ENCODE data around the gene ANG. TPM values are rescaled to one million over a fixed set of nuclear protein-coding genes. Genes with fewer than 3 reads are reported as not detected.
A peak's percentile ranks its signal among the peaks of the same experiment; 100 is the strongest.
"Not testable (repeated sequence)": the region's sequence is repeated elsewhere in the genome, so short reads cannot be mapped to it uniquely, and the experiment has no call there.

ANG gene
- total RNA-seq, 4 donors from 2014 or later, result 31.2 to 41.9 (median 39.5) TPM

GRCh38 chr14:20720741-20721140, 32.2 kb downstream of the ANG start:
- H3K4me3 ChIP-seq, result no peak overlapping the region
- no peaks in the 10 kb centered on the region for H3K27me3 ChIP-seq
- no peaks in the 10 kb centered on the region for H3K9me3 ChIP-seq
- no peak for DNase-seq (ENCODE audit: low spot score in 2 of 2)
- WGBS, 2 donors, result 77 to 84% methylated on average over 6 of the region's 6 CpGs
- TF ChIP-seq POLR2A (IDR thresholded peaks at IDR 0.05), result no peak
- peaks cover 0 to 4% (median 0%) of the 10 kb centered on the region in 4 donors for H3K4me1 ChIP-seq
- H3K36me3 ChIP-seq, result no peaks in the 10 kb centered on the region
- no peak overlapping the region for H3K27ac ChIP-seq

GRCh38 chr14:20722016-20722415, 33.5 kb downstream of the ANG start:
- 90 to 93% methylated on average over 12 of the region's 12 CpGs for WGBS, 2 donors

GRCh38 chr14:20723488-20723887, 34.9 kb downstream of the ANG start:
- H3K4me1 ChIP-seq, result peaks cover 0 to 4% (median 0%) of the 10 kb centered on the region in 4 donors
- 20 to 67% methylated on average over 21 to 25 of the region's 28 CpGs for WGBS, 2 donors
- TF ChIP-seq CTCF (IDR thresholded peaks at IDR 0.05) (no peak), POLR2A (IDR thresholded peaks at IDR 0.05) (no peak), EP300 (IDR thresholded peaks at IDR 0.05) (no peak)
- H3K27ac ChIP-seq, result no peak overlapping the region
- H3K9me3 ChIP-seq, result no peaks in the 10 kb centered on the region
- H3K36me3 ChIP-seq, result no peaks in the 10 kb centered on the region
- no peaks in the 10 kb centered on the region for H3K27me3 ChIP-seq
- DNase-seq (ENCODE audit: low spot score in 2 of 2), result no peak
- H3K4me3 ChIP-seq, result peak overlapping the region in 3 of 4 donors; percentile 13 to 43 (median 22)

More at GRCh38 chr14:20722016-20722415, 33.5 kb downstream of the ANG start:
- no peak for DNase-seq (ENCODE audit: low spot score in 2 of 2)
- no peak overlapping the region for H3K4me3 ChIP-seq
- no peak overlapping the region for H3K27ac ChIP-seq
- no peaks in the 10 kb centered on the region for H3K9me3 ChIP-seq
- H3K4me1 ChIP-seq, result peaks cover 0 to 4% (median 0%) of the 10 kb centered on the region in 4 donors
- no peaks in the 10 kb centered on the region for H3K27me3 ChIP-seq
- TF ChIP-seq EP300 (IDR thresholded peaks at IDR 0.05) (no peak), POLR2A (IDR thresholded peaks at IDR 0.05) (no peak), CTCF (IDR thresholded peaks at IDR 0.05) (no peak)
- H3K36me3 ChIP-seq, result no peaks in the 10 kb centered on the region

GRCh38 chr14:20726121-20726520, 37.6 kb downstream of the ANG start:
- not testable (repeated sequence) for H3K4me3 ChIP-seq; H3K36me3 ChIP-seq; H3K4me1 ChIP-seq; DNase-seq (ENCODE audit: low spot score in 2 of 2); H3K9me3 ChIP-seq; H3K27me3 ChIP-seq
- WGBS, 2 donors, result 83 to 93% methylated on average over 3 of the region's 3 CpGs
- H3K27ac ChIP-seq, result peak overlapping the region in 2 of 4 donors; percentile 4 to 8

GRCh38 chr14:20726531-20726930, 38.0 kb downstream of the ANG start:
- H3K36me3 ChIP-seq, result no peaks in the 10 kb centered on the region
- no peaks in the 10 kb centered on the region for H3K9me3 ChIP-seq
- H3K4me1 ChIP-seq, result peaks cover 0 to 4% (median 0%) of the 10 kb centered on the region in 4 donors
- peak overlapping the region in 2 of 4 donors; percentile 4 to 8 for H3K27ac ChIP-seq
- DNase-seq (ENCODE audit: low spot score in 2 of 2), result no peak
- no peak overlapping the region for H3K4me3 ChIP-seq
- 78 to 87% methylated on average over 1 of the region's 1 CpG for WGBS, 2 donors
- TF ChIP-seq EP300 (IDR thresholded peaks at IDR 0.05) (no peak), CTCF (IDR thresholded peaks at IDR 0.05) (no peak)
- no peaks in the 10 kb centered on the region for H3K27me3 ChIP-seq

- no peaks in the 10 kb centered on the region for H3K9me3 ChIP-seq
- TF ChIP-seq CTCF (IDR thresholded peaks at IDR 0.05), result no peak
- TF ChIP-seq EP300 (IDR thresholded peaks at IDR 0.05), result peak in 1 of 2 donors; percentile 54
- H3K27me3 ChIP-seq, result no peaks in the 10 kb centered on the region
- H3K36me3 ChIP-seq, result no peaks in the 10 kb centered on the region
- WGBS, 2 donors, result 68 to 69% methylated on average over 6 of the region's 6 CpGs
- DNase-seq (ENCODE audit: low spot score in 2 of 2), result no peak
- H3K27ac ChIP-seq, result peak overlapping the region in 1 of 4 donors; percentile 49
- no peak overlapping the region for H3K4me3 ChIP-seq
- H3K4me1 ChIP-seq, result peaks cover 0 to 9% (median 0%) of the 10 kb centered on the region in 4 donors
Observed at GRCh38 chr14:20730891-20731290, 42.3 kb downstream of the ANG start.
